SU-DHL-6 (cell line): ENCODE results near the gene SLC25A42.

Experiments used
- H2AFZ ChIP-seq: fragments of 200-600 bp; sonication (generic); 2 replicates; pipeline ENCODE4 v1.6.1; 2014; ENCODE audit warnings: low read depth, mild to moderate bottlenecking, moderate library complexity, mixed read lengths, antibody characterized with exemption, low read length; ENCODE audit not compliant: severe bottlenecking
- H3F3A ChIP-seq: fragments of 200-600 bp; shearing (Covaris generic); 2 replicates; pipeline ENCODE4 v1.6.0; 2016; ENCODE audit warnings: antibody characterized with exemption, mild to moderate bottlenecking; ENCODE audit not compliant: insufficient read depth
- H3K27ac ChIP-seq: fragments of 200-600 bp; sonication (generic); 2 replicates; pipeline ENCODE4 v1.5.1; 2016; ENCODE audit warnings: low read depth, mild to moderate bottlenecking, low read length, moderate library complexity, mixed read lengths
- H3K27me3 ChIP-seq: fragments of 200-600 bp; sonication (generic), shearing (Covaris generic); 2 replicates; pipeline ENCODE4 v1.6.0; 2014; ENCODE audit warnings: mild to moderate bottlenecking, low read length
- H3K36me3 ChIP-seq: fragments of 200-600 bp; sonication (generic); 2 replicates; pipeline ENCODE4 v1.6.1; 2014; ENCODE audit warnings: mild to moderate bottlenecking, low read length, mixed read lengths
- H3K4me2 ChIP-seq: fragments of 300-600, 200-600 bp; shearing (Covaris generic), sonication (generic); 2 replicates; pipeline ENCODE4 v1.6.0; 2014; ENCODE audit warnings: low read length, low read depth, mild to moderate bottlenecking; ENCODE audit not compliant: poor library complexity, severe bottlenecking
- H3K4me3 ChIP-seq: fragments of 200-600 bp; sonication (generic); 2 replicates; pipeline ENCODE4 v1.5.1; 2014; ENCODE audit warnings: antibody characterized with exemption, low read length, mild to moderate bottlenecking, mixed read lengths; ENCODE audit not compliant: insufficient read depth, poor library complexity, severe bottlenecking
- H3K79me2 ChIP-seq: fragments of 200-600 bp; sonication (generic); 2 replicates; pipeline ENCODE4 v1.6.1; 2014; ENCODE audit warnings: mild to moderate bottlenecking, low read length, moderate library complexity; ENCODE audit not compliant: insufficient read depth
- H3K9ac ChIP-seq: fragments of 200-600 bp; sonication (generic); 2 replicates; pipeline ENCODE4 v1.7.0; 2014; ENCODE audit warnings: mild to moderate bottlenecking, low read length
- H3K9me2 ChIP-seq: fragments of 200-600 bp; sonication (generic); replicated peaks from 2 replicates; pipeline ENCODE4 v1.6.1; 2014; ENCODE audit warnings: low read length; ENCODE audit not compliant: insufficient read depth
- H3K9me3 ChIP-seq: fragments of 200-600 bp; sonication (generic); 2 replicates; pipeline ENCODE4 v1.6.1; 2014; ENCODE audit warnings: low read length, mixed read lengths; ENCODE audit not compliant: insufficient read depth
- H4K20me1 ChIP-seq: fragments of 200-600 bp; sonication (generic); 2 replicates; pipeline ENCODE4 v1.6.1; 2014; ENCODE audit warnings: low read depth, mild to moderate bottlenecking, antibody characterized with exemption, low read length, moderate library complexity, mixed read lengths
- EZH2phosphoT487 ChIP-seq: fragments of 200-600 bp; sonication (generic), shearing (Covaris generic); conservative IDR thresholded peaks from 2 replicates; pipeline ENCODE4 v1.6.1; 2018; ENCODE audit warnings: mild to moderate bottlenecking, antibody characterized with exemption, low read length, moderate library complexity, mixed read lengths
- TF ChIP-seq, protein P1 (sequence below): fragments of 200-600 bp; sonication (generic); IDR thresholded peaks from one replicate; pipeline ENCODE4 v1.5.1; 2017; ENCODE audit warnings: antibody characterized with exemption, mild to moderate bottlenecking, low read length, moderate library complexity; ENCODE audit not compliant: insufficient read depth, poor library complexity, severe bottlenecking

The SLC25A42 gene

GRCh38 chr19:19068659-19069654, 5.2 kb downstream of the SLC25A42 start:
- Histone ChIP-seq H3K36me3 (no peaks in the 10 kb centered on the region), H3K79me2 (peaks cover 16% of the 10 kb centered on the region), H3K27me3 (no peaks in the 10 kb centered on the region), H4K20me1 (no peaks in the 10 kb centered on the region), H3K9me2 (no peaks in the 10 kb centered on the region), H3K4me2 (no peak overlapping the region), H3K9ac (no peak overlapping the region), H3F3A (0 out of 2 replicates have a peak, but pooled peaks cover 4% of the 10 kb centered on the region), H2AFZ (no peak overlapping the region), H3K27ac (peak overlapping the region; percentile 40), H3K4me3 (no peak overlapping the region), H3K9me3 (no peaks in the 10 kb centered on the region)
- TF ChIP-seq, protein P1, sequence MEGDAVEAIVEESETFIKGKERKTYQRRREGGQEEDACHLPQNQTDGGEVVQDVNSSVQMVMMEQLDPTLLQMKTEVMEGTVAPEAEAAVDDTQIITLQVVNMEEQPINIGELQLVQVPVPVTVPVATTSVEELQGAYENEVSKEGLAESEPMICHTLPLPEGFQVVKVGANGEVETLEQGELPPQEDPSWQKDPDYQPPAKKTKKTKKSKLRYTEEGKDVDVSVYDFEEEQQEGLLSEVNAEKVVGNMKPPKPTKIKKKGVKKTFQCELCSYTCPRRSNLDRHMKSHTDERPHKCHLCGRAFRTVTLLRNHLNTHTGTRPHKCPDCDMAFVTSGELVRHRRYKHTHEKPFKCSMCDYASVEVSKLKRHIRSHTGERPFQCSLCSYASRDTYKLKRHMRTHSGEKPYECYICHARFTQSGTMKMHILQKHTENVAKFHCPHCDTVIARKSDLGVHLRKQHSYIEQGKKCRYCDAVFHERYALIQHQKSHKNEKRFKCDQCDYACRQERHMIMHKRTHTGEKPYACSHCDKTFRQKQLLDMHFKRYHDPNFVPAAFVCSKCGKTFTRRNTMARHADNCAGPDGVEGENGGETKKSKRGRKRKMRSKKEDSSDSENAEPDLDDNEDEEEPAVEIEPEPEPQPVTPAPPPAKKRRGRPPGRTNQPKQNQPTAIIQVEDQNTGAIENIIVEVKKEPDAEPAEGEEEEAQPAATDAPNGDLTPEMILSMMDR, result no peak
- no peak for TF ChIP-seq EZH2phosphoT487

DNA sequence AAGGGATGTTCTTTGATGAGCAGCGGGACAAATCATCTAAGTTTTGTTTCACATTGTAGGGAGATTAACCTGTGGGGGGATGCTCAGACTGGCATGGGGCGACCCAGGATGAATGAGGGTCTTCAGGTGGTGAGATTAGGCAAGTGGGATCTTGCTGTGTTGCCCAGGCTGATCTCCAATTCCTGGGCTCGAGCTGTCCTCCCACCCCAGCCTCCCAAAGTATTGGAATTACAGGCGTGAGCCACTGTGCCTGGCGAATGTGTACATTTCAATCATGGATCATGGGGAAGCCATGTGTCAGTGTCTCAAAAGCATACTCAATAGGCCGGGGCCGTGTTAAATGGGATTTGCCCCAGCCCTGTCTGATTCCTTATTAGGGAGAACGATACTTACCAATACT, 8.1 kb downstream of the SLC25A42 start:
- Histone ChIP-seq H3K4me2 (no peak overlapping the region), H3F3A (0 out of 2 replicates have a peak, but pooled peaks cover 4% of the 10 kb centered on the region), H3K9me3 (no peaks in the 10 kb centered on the region), H3K27me3 (no peaks in the 10 kb centered on the region), H3K27ac (no peak overlapping the region), H3K36me3 (no peaks in the 10 kb centered on the region), H3K79me2 (peaks cover 15% of the 10 kb centered on the region), H4K20me1 (no peaks in the 10 kb centered on the region), H2AFZ (no peak overlapping the region), H3K9ac (no peak overlapping the region), H3K9me2 (no peaks in the 10 kb centered on the region), H3K4me3 (no peak overlapping the region)
- no peak for TF ChIP-seq EZH2phosphoT487
- TF ChIP-seq, protein P1, result no peak

GRCh38 chr19:19074196-19074882, 10.5 kb downstream of the SLC25A42 start:
- no peak overlapping the region for H3K4me2 ChIP-seq
- 0 out of 2 replicates have a peak, but pooled peaks cover 6% of the 10 kb centered on the region for H3K79me2 ChIP-seq
- no peak overlapping the region for H3K9ac ChIP-seq

More at GRCh38 chr19:19074196-19074882, 10.5 kb downstream of the SLC25A42 start:
- no peaks in the 10 kb centered on the region for H3K9me2 ChIP-seq
- no peak overlapping the region for H3K27ac ChIP-seq
- H3K36me3 ChIP-seq, result no peaks in the 10 kb centered on the region
- H3K27me3 ChIP-seq, result no peaks in the 10 kb centered on the region
- H3K4me3 ChIP-seq, result no peak overlapping the region
- no peaks in the 10 kb centered on the region for H4K20me1 ChIP-seq
- no peaks in the 10 kb centered on the region for H3K9me3 ChIP-seq
- no peak for TF ChIP-seq EZH2phosphoT487
- TF ChIP-seq, protein P1, result no peak
- H3F3A ChIP-seq, result no peaks in the 10 kb centered on the region
- no peak overlapping the region for H2AFZ ChIP-seq
